Mucosa of descending colon (tissue), 3 donors: ENCODE data around the gene LDLRAP1. TPM values are rescaled to one million over a fixed set of nuclear protein-coding genes. Genes with fewer than 3 reads are reported as not detected.

Experiments used
- ATAC-seq: fragments of 200-7000 bp; cut with Tn5 transposase; one replicate; pipeline ENCODE4 v1.9.1; 2020; ENCODE audit warnings: mild to moderate bottlenecking, moderate library complexity
- DNase-seq, 3 donors: peaks; one replicate each; pipeline ENCODE4 v3.0.0-alpha.2; 2020
- H3K36me3 ChIP-seq: fragments of 200-600 bp; one replicate; pipeline ENCODE4 v1.8.0; 2021; ENCODE audit warnings: low read depth, mild to moderate bottlenecking
- H3K4me1 ChIP-seq: fragments of 200-600 bp; one replicate; pipeline ENCODE4 v1.8.0; 2021; ENCODE audit warnings: low read depth, mild to moderate bottlenecking
- H3K4me3 ChIP-seq: fragments of 200-600 bp; one replicate; pipeline ENCODE4 v1.8.0; 2021; ENCODE audit warnings: mild to moderate bottlenecking
- H3K9me3 ChIP-seq: fragments of 200-600 bp; one replicate; pipeline ENCODE4 v1.8.0; 2021; ENCODE audit warnings: mild to moderate bottlenecking
- intact Hi-C, 2 donors: fragments of 100-400 bp; cut with DNase I in 1 of 2; cut with micrococcal nuclease in 1 of 2; formaldehyde crosslinking; loops; one replicate each; pipeline versions ENCODE4 v1.11.0 to v1.11.1; 2022; cut with DNase I, micrococcal nuclease
- total RNA-seq, 3 donors: library from RNA; stranded (reverse); fragmentation: NEBNext Ultra II Directional in 2 of 3; extraction: Animal tissue kit (Norgen Biotek cat#: 25700) in 2 of 3; gene quantifications; one replicate each; pipeline versions ENCODE4 v1.2.1 to v1.2.4, GENCODE V29; 2021 to 2023
- TF ChIP-seq, protein P1 (sequence below): fragments of 200-600 bp; IDR thresholded peaks from one replicate; pipeline ENCODE4 v1.8.0; 2022; ENCODE audit warnings: antibody characterized with exemption, mild to moderate bottlenecking
- donor health status: DM: no; HTN: no; CAD: no; lungs with moderate emphysema.
- donor health status: DM: no; HTN: no; CAD: no.
- donor health status: DM: no; HTN: yes; CAD: no.

LDLRAP1 gene
- total RNA-seq, 3 donors from 2014 or later, result 31.0 to 43.5 (median 37.0) TPM

DNA sequence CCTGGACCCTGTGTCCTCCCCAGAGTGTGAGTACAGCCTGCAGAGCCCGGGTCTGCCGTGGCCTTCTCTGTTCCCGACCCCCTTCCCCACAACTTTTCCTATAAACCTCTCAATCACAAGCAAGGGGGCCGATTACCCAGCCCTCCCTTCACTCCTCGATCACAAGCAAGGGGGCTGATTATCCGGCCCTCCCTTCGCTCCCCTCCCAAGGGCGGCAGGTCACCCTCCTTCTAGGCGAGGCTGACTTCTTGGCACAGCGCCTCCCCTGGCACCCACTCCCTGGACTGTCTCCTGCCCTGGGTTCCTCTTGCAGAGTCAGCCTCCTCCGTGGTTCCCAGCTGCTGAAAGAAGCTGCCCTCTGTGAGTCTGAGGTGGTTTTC lies 12.3 kb upstream of the LDLRAP1 start:
- intact Hi-C loops, result no loop called here
- Histone ChIP-seq H3K4me1 (no peaks in the 10 kb centered on the region), H3K36me3 (no peaks in the 10 kb centered on the region), H3K4me3 (no peak overlapping the region), H3K9me3 (no peaks in the 10 kb centered on the region)
- peak; percentile 38 for ATAC-seq
- TF ChIP-seq, protein P1, sequence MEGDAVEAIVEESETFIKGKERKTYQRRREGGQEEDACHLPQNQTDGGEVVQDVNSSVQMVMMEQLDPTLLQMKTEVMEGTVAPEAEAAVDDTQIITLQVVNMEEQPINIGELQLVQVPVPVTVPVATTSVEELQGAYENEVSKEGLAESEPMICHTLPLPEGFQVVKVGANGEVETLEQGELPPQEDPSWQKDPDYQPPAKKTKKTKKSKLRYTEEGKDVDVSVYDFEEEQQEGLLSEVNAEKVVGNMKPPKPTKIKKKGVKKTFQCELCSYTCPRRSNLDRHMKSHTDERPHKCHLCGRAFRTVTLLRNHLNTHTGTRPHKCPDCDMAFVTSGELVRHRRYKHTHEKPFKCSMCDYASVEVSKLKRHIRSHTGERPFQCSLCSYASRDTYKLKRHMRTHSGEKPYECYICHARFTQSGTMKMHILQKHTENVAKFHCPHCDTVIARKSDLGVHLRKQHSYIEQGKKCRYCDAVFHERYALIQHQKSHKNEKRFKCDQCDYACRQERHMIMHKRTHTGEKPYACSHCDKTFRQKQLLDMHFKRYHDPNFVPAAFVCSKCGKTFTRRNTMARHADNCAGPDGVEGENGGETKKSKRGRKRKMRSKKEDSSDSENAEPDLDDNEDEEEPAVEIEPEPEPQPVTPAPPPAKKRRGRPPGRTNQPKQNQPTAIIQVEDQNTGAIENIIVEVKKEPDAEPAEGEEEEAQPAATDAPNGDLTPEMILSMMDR, result no peak
- no peak for DNase-seq

DNA sequence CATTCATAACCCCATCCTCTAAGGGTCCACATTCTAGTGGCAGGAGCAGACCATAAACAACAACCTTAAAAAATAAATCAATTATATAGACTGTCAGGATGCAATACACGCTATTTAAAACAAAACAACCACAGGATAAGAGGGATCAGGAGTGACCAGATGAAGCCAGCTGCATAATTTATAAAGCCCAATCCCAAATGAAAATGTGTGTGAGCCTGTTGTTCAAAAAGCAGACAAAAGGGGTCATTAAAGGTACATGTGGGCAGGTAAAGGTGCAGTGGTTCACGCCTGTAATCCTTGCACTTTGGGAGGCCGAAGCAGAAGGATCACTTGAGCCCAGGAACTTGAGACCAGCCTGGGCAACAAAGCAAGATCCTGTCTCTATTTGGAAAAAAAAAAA lies 10.4 kb upstream of the LDLRAP1 start:
- Histone ChIP-seq H3K9me3 (no peaks in the 10 kb centered on the region), H3K36me3 (no peaks in the 10 kb centered on the region), H3K4me1 (no peaks in the 10 kb centered on the region), H3K4me3 (no peak overlapping the region)
- intact Hi-C loops, result no loop called here
- ATAC-seq (no peak), DNase-seq (no peak)
- TF ChIP-seq, protein P1, result no peak

DNA sequence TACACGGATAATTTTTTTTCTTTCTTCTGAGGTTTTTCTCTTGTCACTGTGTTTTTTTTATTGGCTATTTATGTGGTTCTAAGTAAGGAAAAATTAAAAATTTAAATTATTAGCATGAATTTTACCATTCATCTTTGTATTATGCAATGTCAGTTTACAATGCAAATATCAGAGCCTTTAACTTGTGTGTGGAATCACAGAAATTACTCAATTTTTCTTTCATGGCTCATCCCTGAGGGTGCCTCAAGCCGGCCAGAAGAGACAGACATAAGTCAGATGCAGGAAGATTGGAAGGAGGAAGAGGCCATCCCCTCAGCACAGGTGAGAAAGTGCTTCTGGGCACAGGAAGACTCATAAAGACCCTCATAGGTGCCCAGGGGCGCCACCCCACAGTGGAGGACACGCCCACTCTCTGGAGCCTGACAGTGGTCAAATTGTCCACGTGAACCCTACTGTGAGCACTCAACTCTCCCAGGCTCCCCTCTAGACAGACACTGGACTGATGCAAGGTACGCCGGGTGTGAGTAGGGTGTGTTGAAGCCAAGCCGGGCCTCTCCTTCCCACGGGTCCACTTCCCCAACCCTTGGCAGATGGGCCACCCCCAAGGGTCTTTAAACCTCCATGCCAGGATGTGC lies 9.5 kb upstream of the LDLRAP1 start:
- Histone ChIP-seq H3K4me1 (no peaks in the 10 kb centered on the region), H3K4me3 (no peak overlapping the region), H3K36me3 (no peaks in the 10 kb centered on the region), H3K9me3 (no peaks in the 10 kb centered on the region)
- intact Hi-C loops, result no loop called here
- ATAC-seq (no peak), DNase-seq (no peak)
- TF ChIP-seq, protein P1, result no peak

DNA sequence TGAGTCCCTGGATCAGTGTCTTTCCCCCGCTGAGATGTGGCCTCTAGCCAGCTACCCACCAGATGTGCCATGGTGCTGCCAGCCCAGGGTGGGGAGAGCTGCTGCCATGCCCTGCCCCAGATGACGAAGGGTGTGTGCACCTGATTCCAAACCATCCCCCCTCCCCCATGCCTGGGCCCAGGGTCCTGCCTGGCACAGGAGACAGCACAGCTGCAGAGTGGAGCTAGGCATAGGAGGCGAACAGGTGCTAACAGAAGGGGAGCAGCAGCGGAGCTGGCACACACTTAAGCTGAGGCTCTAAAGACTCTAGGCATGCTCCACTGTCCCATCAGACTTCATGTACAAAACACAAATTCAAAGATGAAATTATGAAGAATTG lies 9.0 kb upstream of the LDLRAP1 start:
- Histone ChIP-seq H3K4me1 (no peaks in the 10 kb centered on the region), H3K36me3 (no peaks in the 10 kb centered on the region), H3K4me3 (no peak overlapping the region), H3K9me3 (no peaks in the 10 kb centered on the region)
- TF ChIP-seq, protein P1, result no peak
- intact Hi-C loops, result no loop called here
- DNase-seq (no peak), ATAC-seq (peak; percentile 35)

DNA sequence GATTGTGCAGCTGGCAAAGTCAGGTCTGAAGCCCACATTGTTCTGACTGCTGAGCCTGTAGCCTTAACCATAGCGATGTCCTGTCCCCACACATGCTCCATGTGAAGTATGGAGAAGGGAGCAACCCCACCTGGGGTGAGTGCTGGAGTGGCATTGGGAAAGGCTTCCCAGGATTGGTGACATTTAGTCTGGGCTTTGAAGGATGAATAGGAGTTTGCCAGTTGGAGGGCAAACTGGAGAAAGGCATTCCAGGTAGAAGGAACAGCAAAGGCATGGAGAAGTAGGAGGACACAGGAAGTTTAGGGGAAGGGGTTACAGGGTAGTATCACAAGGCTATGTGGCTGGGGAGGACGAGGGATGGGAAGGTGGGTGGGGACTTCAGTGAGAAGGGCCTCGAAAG lies 7.3 kb upstream of the LDLRAP1 start:
- Histone ChIP-seq H3K36me3 (no peaks in the 10 kb centered on the region), H3K4me3 (no peak overlapping the region), H3K4me1 (no peaks in the 10 kb centered on the region), H3K9me3 (no peaks in the 10 kb centered on the region)
- TF ChIP-seq, protein P1, result no peak
- intact Hi-C loops, result no loop called here
- DNase-seq, result no peak
- no peak for ATAC-seq
